ENCODE data around the gene OPA1. TPM values are rescaled to one million over a fixed set of nuclear protein-coding genes. Genes with fewer than 3 reads are reported as not detected.

OPA1 gene
- total and polyA plus RNA-seq, 2 of the 4 experiments (the other 2 are of a cell fraction), result 17.8 to 73.7 TPM

DNA sequence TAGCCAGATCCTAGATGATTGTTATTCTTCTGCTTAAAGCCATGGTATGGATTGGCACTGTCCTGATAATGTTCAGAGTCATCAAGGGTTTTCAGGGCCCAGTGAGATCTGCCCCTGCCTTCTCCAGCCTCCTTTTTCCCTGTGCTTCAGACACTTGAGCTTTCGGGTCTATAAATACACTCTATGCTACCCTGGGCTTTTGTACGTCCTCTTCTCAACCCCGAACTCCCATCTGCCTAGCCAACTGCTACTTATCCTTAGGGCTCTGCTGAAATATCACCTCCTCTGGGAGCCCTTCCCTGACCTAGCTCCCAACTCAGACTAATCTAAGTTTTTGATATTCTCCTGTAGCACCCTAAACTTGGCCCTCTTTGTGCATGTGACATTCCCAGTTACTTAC, 115.3 kb downstream of the OPA1 start:
- Histone ChIP-seq H3K27me3 (ENCODE audit: control insufficient read depth, insufficient read depth, low read length) (no peaks in the 10 kb centered on the region), H3K18ac (ENCODE audit: low read depth, low read length) (no peak overlapping the region), H3K23ac (ENCODE audit: low read depth, low read length) (no peak overlapping the region), H4K5ac (ENCODE audit: low read depth, low read length) (no peak overlapping the region), H2AK5ac (ENCODE audit: low read depth, low read length) (no peak overlapping the region), H3K36me3 (ENCODE audit: control insufficient read depth, insufficient read depth, low read length) (no peaks in the 10 kb centered on the region), H3K9me3 (ENCODE audit: control insufficient read depth, insufficient read depth, low read length) (no peaks in the 10 kb centered on the region), H3K4me2 (ENCODE audit: low read depth, low read length) (no peak overlapping the region), H3K9me1 (ENCODE audit: insufficient read depth, low read length) (no peaks in the 10 kb centered on the region), H2AFZ (replicated peaks; ENCODE audit: low read length, poor library complexity) (no peak overlapping the region), H3K4ac (ENCODE audit: low read depth, low read length) (no peak overlapping the region), H3K27ac (ENCODE audit: insufficient read depth, low read length) (no peak overlapping the region), H3K56ac (ENCODE audit: extremely low read depth, insufficient read depth, low read length) (no peak overlapping the region), H2BK120ac (ENCODE audit: low read depth, low read length) (no peak overlapping the region), H2BK5ac (ENCODE audit: low read depth, low read length, poor library complexity, severe bottlenecking) (no peak overlapping the region), H2BK20ac (ENCODE audit: low read depth, low read length) (no peak overlapping the region), H3K4me1 (ENCODE audit: control insufficient read depth, insufficient read depth, low read length) (no peaks in the 10 kb centered on the region), H4K20me1 (ENCODE audit: insufficient read depth, low read length) (no peaks in the 10 kb centered on the region), H2AK9ac (replicated peaks; ENCODE audit: low read depth, low read length, poor library complexity) (no peak overlapping the region), H3K9ac (ENCODE audit: low read depth, low read length) (no peak overlapping the region), H2BK15ac (ENCODE audit: low read depth, low read length) (no peak overlapping the region), H3K4me3 (ENCODE audit: insufficient read depth, low read depth, low read length) (no peak overlapping the region), H4K8ac (ENCODE audit: low read depth in 2 of 2, low read length in 2 of 2) (no peak overlapping the region), H4K91ac (ENCODE audit: insufficient read depth, low read depth, low read length) (no peak overlapping the region), H3K14ac (replicated peaks; ENCODE audit: low read depth, low read length) (no peak overlapping the region), H3K79me1 (ENCODE audit: low read depth in 1 of 2, low read length in 2 of 2) (no peaks in the 10 kb centered on the region)
- in situ Hi-C loops (cut with MboI; ENCODE audit: low sequenced_read_pairs), result no loop called here
- ChIA-PET CTCF (no interaction called here), POLR2A (ENCODE audit: unreplicated experiment) (no interaction called here)
- intact Hi-C loops (cut with micrococcal nuclease), result no loop called here
- ATAC-seq (ENCODE audit: low read depth) (no peak), DNase-seq (no peak)
- 83% methylated on average over 3 of the region's 3 CpGs; no CpG with 5 or more reads in 1 of the 2 experiments for WGBS, 2 experiments (ENCODE audit: extremely low coverage in 2 of 2, insufficient read length in 1 of 2)
- BruUV-seq (replicated peaks), result no TSS peak
- no peak for TF ChIP-seq MXI1 (IDR thresholded peaks at IDR 0.05; ENCODE audit: borderline replicate concordance, low read depth, low read length)
- TF ChIP-seq MAZ (IDR thresholded peaks at IDR 0.05; ENCODE audit: borderline replicate concordance, low read depth, low read length), result no peak
- no peak for TF ChIP-seq RAD21 (IDR thresholded peaks at IDR 0.05; ENCODE audit: low read length)
- dilution Hi-C loops (cut with HindIII; ENCODE audit: low sequenced_read_pairs, unreplicated experiment), result no loop called here
